Measurements from ENCODE around the gene HIGD1B. TPM values are rescaled to one million over a fixed set of nuclear protein-coding genes. Genes with fewer than 3 reads are reported as not detected.
"Not testable (repeated sequence)": the region's sequence is repeated elsewhere in the genome, so short reads cannot be mapped to it uniquely, and the experiment has no call there.

HIGD1B gene
- total and polyA plus RNA-seq, 2 of the 13 experiments (the other 11 are each of a cell fraction or from before 2014, with no cell fraction given), result not detected

- TF ChIP-seq CCDC6 (CRISPR knock-in tag; IDR thresholded peaks at IDR 0.05), result no peak
- TF ChIP-seq GLI4 (CRISPR knock-in tag; IDR thresholded peaks at IDR 0.05; ENCODE audit: borderline replicate concordance), result no peak
- TF ChIP-seq SMAD3 (CRISPR knock-in tag; IDR thresholded peaks at IDR 0.05), result no peak
- no peak for TF ChIP-seq ZNF441 (CRISPR knock-in tag; IDR thresholded peaks at IDR 0.05; ENCODE audit: borderline replicate concordance)
- TF ChIP-seq ZFP36 (IDR thresholded peaks at IDR 0.05; ENCODE audit: borderline replicate concordance, low read depth, low read length, partially characterized antibody), result no peak
- TF ChIP-seq SNAI1 (CRISPR knock-in tag; IDR thresholded peaks at IDR 0.05; ENCODE audit: borderline replicate concordance), result no peak
- TF ChIP-seq U2AF1 (optimal IDR thresholded peaks at IDR 0.05; ENCODE audit: low read depth, low read length), result no peak
- TF ChIP-seq NFATC3 (CRISPR knock-in tag; IDR thresholded peaks at IDR 0.05), result no peak
- no peak for TF ChIP-seq ZNF512 (CRISPR knock-in tag; IDR thresholded peaks at IDR 0.05)
Observed at GRCh38 chr17:44808156-44808555, 39.5 kb upstream of the HIGD1B start (continued).

DNA sequence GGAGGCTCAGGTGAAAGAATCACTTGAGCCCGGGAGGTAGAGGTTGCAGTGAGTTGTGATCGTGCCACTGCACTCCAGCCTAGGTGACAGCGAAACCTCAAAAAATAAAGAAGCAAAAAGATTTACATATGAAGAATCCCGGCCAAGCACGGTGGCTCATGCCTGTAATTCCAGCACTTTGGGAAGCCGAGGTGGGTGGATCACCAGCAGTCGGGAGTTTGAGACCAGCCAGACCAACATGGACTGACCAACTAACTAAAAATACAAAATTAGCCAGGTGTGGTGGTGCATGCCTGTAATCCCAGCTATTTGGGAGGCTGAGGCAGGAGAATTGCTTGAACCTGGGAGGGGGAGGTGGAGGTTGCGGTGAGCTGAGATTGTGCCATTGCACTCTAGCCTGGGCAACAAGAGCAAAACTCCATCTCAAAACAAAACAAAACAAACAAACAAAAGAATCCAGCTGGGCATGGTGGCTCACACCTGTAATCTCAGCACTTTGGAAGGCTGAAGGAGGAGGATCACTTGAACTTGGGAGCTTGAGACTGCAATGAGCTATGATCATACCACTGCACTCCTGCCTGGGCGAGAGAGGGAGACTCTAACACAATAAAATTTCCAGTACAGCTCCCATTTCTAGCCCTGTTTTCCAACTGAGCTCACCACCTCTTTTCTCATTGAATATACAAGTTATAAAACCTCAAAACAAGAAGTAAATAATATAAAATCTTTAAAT lies 38.9 kb upstream of the HIGD1B start:
- H3K4me3 ChIP-seq (replicated peaks in 1 of 3; ENCODE audit: insufficient read depth in 1 of 3, low read depth in 2 of 3, low read length in 3 of 3); H3K9ac ChIP-seq (ENCODE audit: insufficient read depth, low read depth, low read length); in situ Hi-C loops (cut with HindIII; ENCODE audit: extremely low pct_ligation_motif_present, low pct_unique_long_range_greater_than_20kb); ATAC-seq; H4K20me1 ChIP-seq (ENCODE audit: insufficient read depth, low read length); H3K27me3 ChIP-seq (ENCODE audit: control insufficient read depth in 1 of 2, insufficient read depth in 2 of 2, low read length in 2 of 2); H3K36me3 ChIP-seq (replicated peaks in 1 of 2; ENCODE audit: control insufficient read depth in 1 of 2, insufficient read depth in 2 of 2, low read length in 2 of 2); H3K27ac ChIP-seq (ENCODE audit: extremely low read length, insufficient read depth, low read length); BruUV-seq (replicated peaks); FAIRE-seq; H3K79me2 ChIP-seq (ENCODE audit: insufficient read depth, low read length); intact Hi-C loops (cut with micrococcal nuclease; ENCODE audit: unreplicated experiment); CTCF ChIA-PET (ENCODE audit: low intra/inter-chr PET ratio, low total read pairs); H3K4me2 ChIP-seq (ENCODE audit: low read depth, low read length); H3K4me1 ChIP-seq (ENCODE audit: insufficient read depth, low read length); H3K9me3 ChIP-seq (ENCODE audit: low read length); POLR2A ChIA-PET; H2AFZ ChIP-seq (ENCODE audit: low read length); DNase-seq (ENCODE audit: low spot score): not testable (repeated sequence)
- WGBS (ENCODE audit: low lambda C conversion rate), result 84% methylated on average over 9 of the region's 9 CpGs

Measured in HepG2 (cell line).